Testis (tissue), 2 donors: Measurements from ENCODE around the gene ITPKC.

Source experiments
- CTCF ChIP-seq, 3 experiments: fragments of 450-650 bp in 2 of 3; fragments of 200-600 bp in 1 of 3; sonication (generic) in 1 of 3; IDR thresholded peaks; one replicate each; pipeline ENCODE4 v1.5.1; 2016 to 2019; ENCODE audit warnings: antibody characterized with exemption in 3 of 3, mild to moderate bottlenecking in 2 of 3, moderate library complexity in 1 of 3
- POLR2A ChIP-seq: fragments of 450-650 bp; IDR thresholded peaks from one replicate; pipeline ENCODE4 v1.6.1; 2017; ENCODE audit warnings: antibody characterized with exemption, mild to moderate bottlenecking, moderate library complexity

GRCh38 chr19:40736661-40737060, 19.7 kb downstream of the ITPKC start:
- TF ChIP-seq CTCF (IDR thresholded peaks at IDR 0.05) = no peak
- no peak for TF ChIP-seq POLR2A
